PC-9 (cell line): ENCODE results near the gene LRRC14B. TPM values are rescaled to one million over a fixed set of nuclear protein-coding genes. Genes with fewer than 3 reads are reported as not detected.

Experiments
- BruUV-seq: library from RNA; stranded (reverse); fragments of 400-500 nt; replicated peaks from 2 replicates; lab custom pipeline; 2021; lab: Mats Ljungman, UMichigan
- CTCF ChIA-PET: fragments of 300-600 bp; sonication (Branson Sonifier 250); formaldehyde crosslinking; loops from one replicate; lab custom pipeline; 2022; ENCODE audit warnings: antibody characterized with exemption; lab: Charles Lee
- POLR2A ChIA-PET: fragments of 300-600 bp; sonication (Branson Sonifier 250); formaldehyde crosslinking; loops from one replicate; lab custom pipeline; 2022; ENCODE audit warnings: antibody characterized with exemption; ENCODE audit not compliant: unreplicated experiment; lab: Charles Lee
- DNase-seq, 2 experiments: peaks; one replicate each; pipeline versions ENCODE4 v3.0.0 to v3.0.0-alpha.2; 2015 to 2022; ENCODE audit warnings: mixed read lengths in 1 of 2
- H2AFZ ChIP-seq: fragments of 200-600 bp; sonication (generic); 2 replicates; pipeline ENCODE4 v1.8.1; 2017; ENCODE audit warnings: antibody characterized with exemption
- H3F3A ChIP-seq: fragments of 200-600 bp; sonication (generic); 2 replicates; pipeline ENCODE4 v1.8.1; 2017; ENCODE audit warnings: antibody characterized with exemption, mild to moderate bottlenecking, low read depth; ENCODE audit not compliant: insufficient read depth
- H3K27ac ChIP-seq: fragments of 200-600 bp; sonication (generic); 2 replicates; pipeline ENCODE4 v1.6.1; 2016; ENCODE audit warnings: mixed run types
- H3K27me3 ChIP-seq: fragments of 200-600 bp; sonication (generic); 2 replicates; pipeline ENCODE4 v1.6.1; 2016; ENCODE audit warnings: low read depth, mixed run types; ENCODE audit not compliant: insufficient read depth
- H3K36me3 ChIP-seq: fragments of 200-600 bp; sonication (generic); 2 replicates; pipeline ENCODE4 v1.6.1; 2016; ENCODE audit warnings: low read depth, mixed run types
- H3K4me1 ChIP-seq: fragments of 200-600 bp; sonication (generic); replicated peaks from 2 replicates; pipeline ENCODE4 v1.6.1; 2016; ENCODE audit warnings: mixed run types; ENCODE audit not compliant: insufficient read depth
- H3K4me2 ChIP-seq: fragments of 200-600 bp; sonication (generic); 2 replicates; pipeline ENCODE4 v1.6.1; 2017; ENCODE audit warnings: mixed run types
- H3K4me3 ChIP-seq: fragments of 200-600 bp; sonication (generic); 2 replicates; pipeline ENCODE4 v1.6.1; 2016; ENCODE audit warnings: mixed run types
- H3K79me2 ChIP-seq: fragments of 200-600 bp; sonication (generic); 2 replicates; pipeline ENCODE4 v1.6.1; 2017; ENCODE audit warnings: low read depth, mixed run types
- H3K9me2 ChIP-seq: fragments of 200-600 bp; sonication (generic); 2 replicates; pipeline ENCODE4 v1.8.1; 2017; ENCODE audit warnings: mild to moderate bottlenecking; ENCODE audit not compliant: insufficient read depth
- H3K9me3 ChIP-seq: fragments of 200-600 bp; sonication (generic); 2 replicates; pipeline ENCODE4 v1.8.1; 2016; ENCODE audit warnings: low read depth; ENCODE audit not compliant: insufficient read depth
- H4K20me1 ChIP-seq: fragments of 200-600 bp; sonication (generic); 2 replicates; pipeline ENCODE4 v1.8.1; 2017; ENCODE audit not compliant: insufficient read depth
- CTCF ChIP-seq: fragments of 200-600 bp; sonication (generic); conservative IDR thresholded peaks from 2 replicates; pipeline ENCODE4 v1.6.1; 2017; ENCODE audit warnings: mixed run types, antibody characterized with exemption, mild to moderate bottlenecking, moderate library complexity
- EZH2 ChIP-seq: fragments of 200-600 bp; sonication (generic); IDR thresholded peaks from 2 replicates; pipeline ENCODE4 v1.8.0; 2017; ENCODE audit warnings: antibody characterized with exemption, low read depth
- intact Hi-C: fragments of 100-400 bp; cut with micrococcal nuclease; formaldehyde crosslinking; loops from one replicate; pipeline ENCODE4 v1.10.0; 2022; ENCODE audit not compliant: unreplicated experiment
- total RNA-seq: library from RNA; stranded (reverse); gene quantifications from 2 replicates; pipeline ENCODE4 v1.2.3, GENCODE V29; 2021

Gene LRRC14B
- total RNA-seq, 1 experiment from 2014 or later = not detected

- intact Hi-C loops = no loop called here
- Histone ChIP-seq H3K4me1 (no peaks in the 10 kb centered on the region), H3K27me3 (peaks cover 100% of the 10 kb centered on the region), H3F3A (no peaks in the 10 kb centered on the region), H3K9me2 (no peaks in the 10 kb centered on the region), H4K20me1 (no peaks in the 10 kb centered on the region), H2AFZ (no peak overlapping the region), H3K27ac (no peak overlapping the region), H3K9me3 (no peaks in the 10 kb centered on the region), H3K36me3 (no peaks in the 10 kb centered on the region), H3K4me3 (no peak overlapping the region), H3K4me2 (no peak overlapping the region), H3K79me2 (no peaks in the 10 kb centered on the region)
- TF ChIP-seq EZH2 (no peak), CTCF (no peak)
- no TSS peak for BruUV-seq
- ChIA-PET CTCF (no interaction called here), POLR2A (no interaction called here)
- DNase-seq = no peak
Measured at GRCh38 chr5:182126-182525, 9.2 kb upstream of the LRRC14B start.

- no TSS peak for BruUV-seq
- no peak for TF ChIP-seq EZH2
- TF ChIP-seq CTCF = no peak
- no peaks in the 10 kb centered on the region for H4K20me1 ChIP-seq
- no peaks in the 10 kb centered on the region for H3K9me2 ChIP-seq
- no peaks in the 10 kb centered on the region for H3K9me3 ChIP-seq
- H3K4me3 ChIP-seq = no peak overlapping the region
- intact Hi-C loops = no loop called here
- peaks cover 94% of the 10 kb centered on the region for H3K27me3 ChIP-seq
- H3F3A ChIP-seq = no peaks in the 10 kb centered on the region
- no peak overlapping the region for H2AFZ ChIP-seq
- no peaks in the 10 kb centered on the region for H3K36me3 ChIP-seq
- DNase-seq = no peak
- POLR2A ChIA-PET = no interaction called here
- no peaks in the 10 kb centered on the region for H3K79me2 ChIP-seq
- CTCF ChIA-PET = no interaction called here
- H3K4me1 ChIP-seq = no peaks in the 10 kb centered on the region
- H3K27ac ChIP-seq = no peak overlapping the region
- no peak overlapping the region for H3K4me2 ChIP-seq
Measured at GRCh38 chr5:184471-184870, 6.8 kb upstream of the LRRC14B start.

- ChIA-PET POLR2A (no interaction called here), CTCF (no interaction called here)
- Histone ChIP-seq H2AFZ (no peak overlapping the region), H3K9me2 (no peaks in the 10 kb centered on the region), H3K4me1 (no peaks in the 10 kb centered on the region), H3K36me3 (no peaks in the 10 kb centered on the region), H3K79me2 (no peaks in the 10 kb centered on the region), H3K4me3 (no peak overlapping the region), H3K27ac (no peak overlapping the region), H3K9me3 (no peaks in the 10 kb centered on the region), H4K20me1 (no peaks in the 10 kb centered on the region), H3K27me3 (peaks cover 94% of the 10 kb centered on the region), H3K4me2 (no peak overlapping the region), H3F3A (no peaks in the 10 kb centered on the region)
- DNase-seq = no peak
- no TSS peak for BruUV-seq
- TF ChIP-seq EZH2 = no peak
- no peak for TF ChIP-seq CTCF
- intact Hi-C loops = no loop called here
Measured at GRCh38 chr5:185095-186070, 5.9 kb upstream of the LRRC14B start.
